HepG2 (cell line): ENCODE results near the gene NDUFB10. TPM values are rescaled to one million over a fixed set of nuclear protein-coding genes. Genes with fewer than 3 reads are reported as not detected.

Source experiments
- CHD4 ChIP-seq: fragments of 200-600 bp; sonication (generic); IDR thresholded peaks from 2 replicates; pipeline ENCODE4 v1.7.0; 2017; ENCODE audit warnings: mild to moderate bottlenecking, low read length, borderline replicate concordance
- EZH2 ChIP-seq: conservative IDR thresholded peaks from 2 replicates; pipeline ENCODE4 v1.6.1; 2012; ENCODE audit warnings: mild to moderate bottlenecking, low read depth, low read length, moderate library complexity
- JUNB ChIP-seq: sonication (generic); formaldehyde crosslinking; IDR thresholded peaks from 2 replicates; pipeline ENCODE4 v1.8.0; 2022; ENCODE audit warnings: missing genetic modification reagents, mild to moderate bottlenecking, borderline replicate concordance
- KLF6 ChIP-seq: IDR thresholded peaks from 2 replicates; pipeline ENCODE4 v1.8.0; 2016; ENCODE audit warnings: missing biosample characterization, missing genetic modification reagents
- MEIS1 ChIP-seq: sonication (generic); formaldehyde crosslinking; IDR thresholded peaks from 2 replicates; pipeline ENCODE4 v1.9.0; 2021; ENCODE audit warnings: mild to moderate bottlenecking, missing genetic modification reagents, moderate library complexity, borderline replicate concordance
- NFIC ChIP-seq: IDR thresholded peaks from 2 replicates; pipeline ENCODE4 v1.6.1; 2012; ENCODE audit warnings: mild to moderate bottlenecking, low read length, inconsistent platforms
- PHF20 ChIP-seq: sonication (generic); formaldehyde crosslinking; IDR thresholded peaks from 2 replicates; pipeline ENCODE4 v1.5.0; 2020; ENCODE audit warnings: mild to moderate bottlenecking, missing genetic modification reagents
- SP4 ChIP-seq: sonication (generic); formaldehyde crosslinking; IDR thresholded peaks from 2 replicates; pipeline ENCODE4 v1.8.1; 2023; ENCODE audit warnings: mild to moderate bottlenecking, missing genetic modification reagents
- ZBTB44 ChIP-seq: sonication (generic); formaldehyde crosslinking; IDR thresholded peaks from 2 replicates; pipeline ENCODE4 v1.4.0; 2020; ENCODE audit warnings: missing genetic modification reagents
- ZBTB46 ChIP-seq: sonication (generic); formaldehyde crosslinking; IDR thresholded peaks from 2 replicates; pipeline ENCODE4 v1.4.0; 2020; ENCODE audit warnings: mild to moderate bottlenecking, missing genetic modification reagents, borderline replicate concordance
- ZKSCAN5 ChIP-seq: sonication (generic); formaldehyde crosslinking; IDR thresholded peaks from 2 replicates; pipeline ENCODE4 v1.5.1; 2020; ENCODE audit warnings: mild to moderate bottlenecking, missing genetic modification reagents
- ZNF205 ChIP-seq: IDR thresholded peaks from 2 replicates; pipeline ENCODE4 v1.6.1; 2018; ENCODE audit warnings: missing biosample characterization, missing genetic modification reagents
- ZNF234 ChIP-seq: sonication (generic); formaldehyde crosslinking; conservative IDR thresholded peaks from 2 replicates; pipeline ENCODE4 v1.5.1; 2020; ENCODE audit warnings: mild to moderate bottlenecking, missing genetic modification reagents
- ZNF33A ChIP-seq: sonication (generic); formaldehyde crosslinking; IDR thresholded peaks from 2 replicates; pipeline ENCODE4 v1.5.1; 2020; ENCODE audit warnings: missing genetic modification reagents, mild to moderate bottlenecking, moderate library complexity, borderline replicate concordance
- ZNF550 ChIP-seq: sonication (generic); formaldehyde crosslinking; IDR thresholded peaks from 2 replicates; pipeline ENCODE4 v1.4.0; 2020; ENCODE audit warnings: mild to moderate bottlenecking, missing genetic modification reagents, borderline replicate concordance
- polyA plus RNA-seq, 8 experiments: library from polyadenylated mRNA; depleted of rRNA in 3 of 8; stranded (reverse) in 7 of 8; unstranded in 1 of 8; fragments of >200 nt; fragmentation: Illumina TruSeq in 4 of 8; extraction: Trizol in 4 of 8; gene quantifications; 2 replicates each; pipeline versions ENCODE4 v1.2.1 to v1.2.3, GENCODE V29; 2011 to 2016; ENCODE audit warnings: low read depth in 4 of 8, missing spikeins in 1 of 8, mixed read lengths in 1 of 8; ENCODE audit not compliant: insufficient read depth in 1 of 8
- total RNA-seq, 5 experiments: library from RNA; depleted of rRNA; stranded (reverse); fragments of >200 nt; fragmentation: Illumina TruSeq; extraction: Trizol; gene quantifications; 2 replicates each; pipeline ENCODE4 v1.2.3, GENCODE V29; 2016; ENCODE audit warnings: low read depth in 1 of 5
- TF ChIP-seq, protein P1 (sequence below): sonication (generic); formaldehyde crosslinking; IDR thresholded peaks from 2 replicates; pipeline ENCODE4 v1.4.0; 2020; ENCODE audit warnings: missing genetic modification reagents
- TF ChIP-seq, protein P2 (sequence below), 2 experiments: sonication (generic) in 1 of 2; formaldehyde crosslinking in 1 of 2; IDR thresholded peaks; 2 replicates each; pipeline versions ENCODE4 v1.6.1 to v1.9.0; 2014 to 2022; ENCODE audit warnings: antibody characterized with exemption in 1 of 2, borderline replicate concordance in 1 of 2, inconsistent platforms in 1 of 2, low read depth in 1 of 2, missing genetic modification reagents in 1 of 2

The NDUFB10 gene
- total and polyA plus RNA-seq, 2 of the 13 experiments (the other 11 are each of a cell fraction or from before 2014, with no cell fraction given), result 68.6 to 157 TPM

DNA sequence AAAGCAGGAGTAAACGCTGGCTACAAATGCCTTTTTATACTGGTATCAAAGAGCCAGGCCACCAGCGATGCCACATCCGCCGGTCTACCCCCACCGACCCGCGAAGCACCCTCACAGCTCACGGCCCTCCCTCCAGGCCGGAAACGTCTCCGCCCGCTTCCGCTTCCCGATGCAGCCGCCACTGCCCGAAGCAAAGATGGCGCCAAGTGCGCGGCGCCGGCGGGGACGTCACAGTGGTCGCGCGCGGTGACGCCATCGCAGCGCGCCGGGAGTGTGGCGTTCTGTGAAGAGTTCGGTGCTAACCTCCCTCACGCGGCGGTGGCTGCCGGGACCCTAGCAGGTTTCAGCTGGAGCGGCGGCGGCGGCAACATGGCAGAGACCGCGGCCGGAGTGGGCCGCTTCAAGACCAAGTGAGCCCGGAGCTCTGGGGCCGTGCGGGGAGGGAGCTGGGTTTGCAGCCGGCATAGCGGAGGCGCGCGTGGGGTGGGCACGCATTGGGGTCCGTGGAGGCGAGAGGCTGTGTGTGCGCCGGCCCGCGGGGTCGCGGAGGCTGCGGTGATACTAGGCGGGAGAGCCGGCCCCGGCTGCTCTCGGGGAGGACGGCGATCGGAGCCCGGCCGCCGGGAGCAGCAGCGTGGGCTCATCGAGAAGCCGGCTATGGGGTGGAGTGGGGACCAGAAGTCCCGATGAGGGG, 12.6 kb downstream of the NDUFB10 start, which contains the start of gene TBL3 (continued):
- TF ChIP-seq ZBTB46 (CRISPR knock-in tag) (0 out of 2 replicates have a peak, but pooled peaks have one; percentile 23), ZKSCAN5 (CRISPR knock-in tag) (no peak), KLF6 (CRISPR knock-in tag) (0 out of 2 replicates have a peak, but pooled peaks have one; percentile 84), PHF20 (CRISPR knock-in tag) (peak; percentile 100), ZNF33A (CRISPR knock-in tag) (no peak), ZNF234 (CRISPR knock-in tag) (0 out of 2 replicates have a peak, but pooled peaks have one; percentile 31), ZBTB44 (0 out of 2 replicates have a peak, but pooled peaks have one; percentile 64), SP4 (CRISPR knock-in tag) (peak; percentile 97), MEIS1 (peak; percentile 95; the same call in 1 of the 2 replicates), JUNB (no peak), CHD4 (no peak), ZNF205 (CRISPR knock-in tag) (peak; percentile 89; the same call in 1 of the 2 replicates), ZNF550 (CRISPR knock-in tag) (no peak), NFIC (no peak), EZH2 (no peak)
- TF ChIP-seq, protein P1, sequence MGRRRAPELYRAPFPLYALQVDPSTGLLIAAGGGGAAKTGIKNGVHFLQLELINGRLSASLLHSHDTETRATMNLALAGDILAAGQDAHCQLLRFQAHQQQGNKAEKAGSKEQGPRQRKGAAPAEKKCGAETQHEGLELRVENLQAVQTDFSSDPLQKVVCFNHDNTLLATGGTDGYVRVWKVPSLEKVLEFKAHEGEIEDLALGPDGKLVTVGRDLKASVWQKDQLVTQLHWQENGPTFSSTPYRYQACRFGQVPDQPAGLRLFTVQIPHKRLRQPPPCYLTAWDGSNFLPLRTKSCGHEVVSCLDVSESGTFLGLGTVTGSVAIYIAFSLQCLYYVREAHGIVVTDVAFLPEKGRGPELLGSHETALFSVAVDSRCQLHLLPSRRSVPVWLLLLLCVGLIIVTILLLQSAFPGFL (CRISPR knock-in tag), result no peak
- TF ChIP-seq, protein P2, sequence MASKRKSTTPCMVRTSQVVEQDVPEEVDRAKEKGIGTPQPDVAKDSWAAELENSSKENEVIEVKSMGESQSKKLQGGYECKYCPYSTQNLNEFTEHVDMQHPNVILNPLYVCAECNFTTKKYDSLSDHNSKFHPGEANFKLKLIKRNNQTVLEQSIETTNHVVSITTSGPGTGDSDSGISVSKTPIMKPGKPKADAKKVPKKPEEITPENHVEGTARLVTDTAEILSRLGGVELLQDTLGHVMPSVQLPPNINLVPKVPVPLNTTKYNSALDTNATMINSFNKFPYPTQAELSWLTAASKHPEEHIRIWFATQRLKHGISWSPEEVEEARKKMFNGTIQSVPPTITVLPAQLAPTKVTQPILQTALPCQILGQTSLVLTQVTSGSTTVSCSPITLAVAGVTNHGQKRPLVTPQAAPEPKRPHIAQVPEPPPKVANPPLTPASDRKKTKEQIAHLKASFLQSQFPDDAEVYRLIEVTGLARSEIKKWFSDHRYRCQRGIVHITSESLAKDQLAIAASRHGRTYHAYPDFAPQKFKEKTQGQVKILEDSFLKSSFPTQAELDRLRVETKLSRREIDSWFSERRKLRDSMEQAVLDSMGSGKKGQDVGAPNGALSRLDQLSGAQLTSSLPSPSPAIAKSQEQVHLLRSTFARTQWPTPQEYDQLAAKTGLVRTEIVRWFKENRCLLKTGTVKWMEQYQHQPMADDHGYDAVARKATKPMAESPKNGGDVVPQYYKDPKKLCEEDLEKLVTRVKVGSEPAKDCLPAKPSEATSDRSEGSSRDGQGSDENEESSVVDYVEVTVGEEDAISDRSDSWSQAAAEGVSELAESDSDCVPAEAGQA (IDR thresholded peaks at IDR 0.05; ENCODE audit: low read depth), result peak; percentile 100
- TF ChIP-seq, protein P2 (CRISPR knock-in tag; IDR thresholded peaks at IDR 0.05; ENCODE audit: borderline replicate concordance), result no peak
